ENCODE measurements around the gene ACACA.
A peak's percentile ranks its signal among the peaks of the same experiment; 100 is the strongest.

Gene ACACA

DNA sequence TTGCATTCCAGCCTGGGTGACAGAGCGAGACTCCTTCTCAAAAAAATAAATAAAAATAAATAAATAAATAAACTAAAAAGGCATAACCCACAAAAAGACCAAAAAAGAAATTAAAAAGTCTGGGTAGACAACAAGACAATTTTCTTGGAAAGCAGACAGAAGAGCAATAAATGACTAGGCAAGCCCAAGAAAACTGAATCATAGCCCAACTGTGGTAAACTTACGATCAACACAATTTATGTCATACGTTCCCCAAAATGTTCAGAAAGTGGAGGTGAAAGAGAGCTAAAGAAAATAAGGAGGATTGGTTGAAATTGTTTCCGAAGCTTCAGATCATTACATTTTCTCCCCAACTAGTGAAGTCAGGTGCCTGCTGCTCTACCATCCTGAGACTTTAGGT is 62.1 kb downstream of the ACACA start:
- DNase-seq (ENCODE audit: low spot score): peak; percentile 59

DNA sequence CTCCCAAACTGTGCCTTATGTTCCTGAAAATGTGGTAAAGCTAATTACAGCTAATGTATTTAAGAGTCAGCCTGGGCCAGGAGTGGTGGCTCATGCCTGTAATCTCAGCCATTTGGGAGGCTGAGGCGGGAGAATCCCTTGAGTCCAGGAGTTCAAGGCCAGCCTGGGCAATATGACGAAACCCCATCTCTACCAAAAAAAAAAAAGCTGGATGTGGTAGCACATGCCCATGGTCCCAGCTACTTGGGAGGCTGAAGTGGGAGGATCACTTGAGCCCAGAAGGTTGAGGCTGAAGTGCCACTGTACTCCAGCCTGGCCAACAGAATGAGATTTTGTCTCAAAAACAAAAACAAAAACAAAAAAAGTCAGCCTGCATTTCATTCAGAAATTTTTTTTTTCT is 64.0 kb downstream of the ACACA start:
- DNase-seq (ENCODE audit: low spot score): no peak

DNA sequence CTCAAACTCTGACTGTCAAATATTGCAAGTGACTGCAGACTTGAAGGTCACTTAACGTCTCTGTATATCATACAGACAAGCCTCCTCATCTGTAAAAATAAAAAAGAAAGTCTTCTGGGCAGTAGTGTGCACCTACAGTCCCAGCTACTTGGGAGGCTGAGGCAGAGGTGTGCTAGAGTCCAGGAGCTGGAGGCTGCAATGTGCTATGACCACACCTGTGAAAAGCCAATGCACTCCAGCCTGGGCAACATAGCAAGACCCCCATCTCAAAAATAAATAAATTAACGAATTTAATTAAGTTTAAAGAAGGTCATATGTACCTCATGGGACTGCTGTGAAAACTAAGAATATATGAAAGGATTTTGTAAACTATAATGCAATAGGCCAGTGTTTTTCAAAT is 65.8 kb downstream of the ACACA start:
- no peak for DNase-seq (ENCODE audit: low spot score)

DNA sequence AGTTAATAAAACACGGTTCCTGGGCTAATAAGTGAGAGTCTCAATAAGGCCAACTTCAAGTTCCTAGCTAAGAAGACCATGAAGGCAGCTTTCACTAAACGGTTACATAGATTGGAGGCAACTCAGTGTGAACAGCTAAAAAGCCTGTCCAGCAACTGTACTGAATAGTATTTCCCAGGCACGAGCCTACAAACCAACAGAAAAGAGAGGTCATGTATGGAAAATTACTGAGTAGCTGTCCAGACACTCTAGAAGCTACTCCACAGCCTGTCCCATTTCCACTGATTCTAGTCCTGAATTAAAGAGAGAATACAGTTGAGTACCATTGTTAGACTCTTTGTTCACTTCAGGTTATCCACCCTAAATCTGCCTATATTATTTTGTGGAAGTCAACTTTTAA is 67.3 kb downstream of the ACACA start:
- no peak for DNase-seq (ENCODE audit: low spot score)

DNA sequence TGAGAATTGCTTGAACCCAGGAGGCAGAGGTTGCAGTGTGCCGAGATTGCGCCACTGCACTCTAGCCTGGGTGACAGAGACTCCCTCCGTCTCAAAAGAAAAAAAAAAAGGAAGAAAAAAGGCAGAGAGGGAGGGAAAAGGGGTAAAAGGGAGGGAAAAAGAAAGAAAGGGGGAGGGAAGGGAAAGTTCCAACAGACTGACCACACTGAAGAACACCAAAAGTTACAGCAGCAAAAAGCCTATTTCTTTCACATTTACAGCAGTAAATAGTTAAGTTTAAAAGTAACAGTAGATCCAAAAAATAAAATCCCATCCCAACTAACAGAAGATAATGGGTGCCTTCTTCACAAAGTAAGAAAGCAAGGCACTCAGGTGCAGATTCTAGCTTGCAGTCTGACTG is 67.8 kb downstream of the ACACA start:
- DNase-seq (ENCODE audit: low spot score): no peak

DNA sequence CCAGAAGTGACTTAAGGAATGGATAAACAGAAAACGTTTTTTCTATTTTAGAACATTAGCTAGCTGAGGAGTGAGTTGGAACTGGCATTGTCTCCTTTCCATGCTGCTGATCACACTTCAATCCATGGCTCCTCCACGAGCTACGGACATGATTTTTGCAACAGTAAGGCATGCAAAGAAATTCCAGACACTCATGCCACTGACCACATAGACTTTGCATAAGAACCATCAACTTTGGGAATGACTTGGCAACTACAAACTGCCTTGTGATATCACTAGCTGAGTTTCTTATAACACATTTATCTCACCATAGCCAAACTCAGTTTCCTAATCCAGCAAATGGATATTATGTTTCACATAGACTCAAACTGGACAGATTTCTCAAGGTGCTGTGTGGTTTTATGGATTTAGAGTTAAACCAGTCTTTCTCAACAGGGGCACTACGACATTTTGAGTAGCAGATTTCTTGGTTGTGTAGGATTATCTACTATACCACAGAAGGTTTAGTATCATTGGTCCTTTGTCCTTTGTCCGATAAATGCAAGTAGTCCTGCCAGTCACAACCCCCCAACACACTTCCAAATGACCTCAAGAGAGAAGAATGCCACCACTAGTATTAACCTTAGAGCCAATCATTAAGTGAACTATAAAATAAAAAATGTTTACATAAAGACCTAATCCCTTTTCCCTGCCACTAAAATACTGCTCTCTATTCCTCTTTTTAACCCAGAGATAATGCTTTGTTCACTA is 79.1 kb downstream of the ACACA start:
- DNase-seq (ENCODE audit: low spot score): no peak

DNA sequence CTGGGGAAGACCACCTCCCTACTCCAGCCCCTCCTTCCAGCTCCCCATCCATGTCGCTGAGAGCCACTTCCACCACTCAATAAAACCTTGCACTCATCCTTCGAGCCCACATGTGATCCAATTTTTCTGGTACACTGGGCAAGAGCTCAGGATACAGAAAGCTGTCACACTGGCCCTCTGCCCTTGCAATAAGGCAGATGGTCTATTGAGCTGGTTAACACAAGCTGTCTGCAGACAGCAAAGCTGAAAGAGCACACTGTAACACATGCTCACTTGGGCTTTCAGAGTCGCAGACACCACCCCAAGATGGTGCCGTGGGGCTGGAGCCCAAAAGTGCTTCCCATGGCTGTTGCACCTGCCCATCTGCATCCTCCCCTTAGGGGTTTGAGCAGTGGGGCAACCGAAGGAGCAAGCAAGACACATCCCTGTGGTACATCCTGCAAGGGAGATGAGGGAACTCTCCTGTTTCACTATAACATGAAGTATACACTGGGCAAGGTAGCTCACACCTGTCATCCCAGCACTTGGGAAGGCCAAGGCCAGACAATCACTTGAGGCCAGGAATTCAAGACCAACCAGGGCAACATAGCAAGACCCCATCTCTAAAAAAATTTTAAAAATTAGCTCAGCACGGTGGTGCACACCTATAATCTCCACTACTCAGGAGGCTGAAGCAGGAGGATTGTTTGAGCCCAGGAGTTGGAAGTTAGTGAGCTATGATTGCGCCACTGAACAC is 83.6 kb downstream of the ACACA start:
- no peak for DNase-seq (ENCODE audit: low spot score)

DNA sequence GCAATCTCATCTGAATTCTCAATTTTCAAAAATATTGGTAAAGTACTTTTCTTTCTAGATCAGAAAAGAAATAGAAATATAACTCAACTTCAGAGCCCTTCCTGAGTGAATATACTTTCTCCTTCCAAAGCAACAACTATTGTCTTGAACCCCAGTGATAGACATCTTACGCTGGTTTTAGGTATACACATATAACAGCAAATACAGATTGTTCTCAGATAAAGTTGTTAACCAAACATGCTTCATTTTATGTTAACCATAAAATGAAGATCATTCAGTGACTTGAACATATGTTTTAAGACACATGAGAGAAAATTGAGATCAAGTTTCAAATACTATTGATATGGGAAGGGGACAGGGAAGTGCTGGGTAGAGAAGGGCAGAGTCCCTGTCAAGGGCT is 84.5 kb downstream of the ACACA start:
- no peak for DNase-seq (ENCODE audit: low spot score)

DNA sequence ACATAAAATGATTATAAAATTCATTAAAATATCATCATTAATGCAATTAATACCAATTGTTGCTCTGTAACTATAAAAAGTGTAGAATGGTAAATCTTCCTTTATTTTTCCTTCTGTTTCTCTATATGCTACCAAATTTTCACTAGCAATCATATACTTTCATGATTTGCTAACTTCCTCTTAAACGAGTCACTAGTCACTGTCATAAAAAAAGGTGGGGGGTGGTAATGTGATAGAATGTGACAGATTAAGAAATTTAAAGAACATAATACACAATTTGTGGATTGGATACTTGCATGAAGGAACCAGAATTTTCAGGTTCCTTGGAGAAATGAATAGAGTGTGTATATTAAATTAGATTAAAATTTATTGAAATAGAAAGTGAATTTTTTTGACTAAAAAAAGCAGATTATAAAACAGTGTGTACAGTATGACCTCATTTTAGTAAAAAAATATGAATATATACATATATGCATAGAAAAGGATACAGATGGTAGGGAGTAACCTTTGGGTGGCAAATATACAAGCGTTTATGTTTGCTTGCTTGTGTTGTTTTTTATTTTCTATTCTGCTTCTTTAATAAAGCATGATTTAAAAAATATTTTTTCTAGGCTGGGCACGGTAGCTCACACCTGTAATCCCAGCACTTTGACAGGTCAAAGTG is 87.6 kb downstream of the ACACA start:
- DNase-seq (ENCODE audit: low spot score): no peak

DNA sequence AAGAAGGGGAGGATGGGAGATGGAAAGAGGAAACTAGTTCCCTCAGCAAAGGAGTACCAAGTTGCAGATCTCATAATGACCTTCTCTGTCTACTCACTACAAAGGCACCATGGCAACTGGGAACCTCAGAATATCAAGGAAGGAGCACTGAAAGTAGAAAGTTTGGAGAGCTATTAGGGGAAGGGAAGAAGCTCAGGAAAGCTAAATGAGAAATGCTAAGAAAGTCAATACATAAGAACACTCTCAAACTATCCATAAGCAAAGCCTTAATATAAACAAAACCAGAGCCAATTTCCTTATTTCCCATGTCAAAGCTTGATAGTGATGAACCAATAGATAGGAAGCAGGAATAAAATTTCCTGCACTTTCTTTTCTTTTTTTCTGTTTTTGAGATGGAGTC is 88.8 kb downstream of the ACACA start:
- DNase-seq (ENCODE audit: low spot score): no peak

DNA sequence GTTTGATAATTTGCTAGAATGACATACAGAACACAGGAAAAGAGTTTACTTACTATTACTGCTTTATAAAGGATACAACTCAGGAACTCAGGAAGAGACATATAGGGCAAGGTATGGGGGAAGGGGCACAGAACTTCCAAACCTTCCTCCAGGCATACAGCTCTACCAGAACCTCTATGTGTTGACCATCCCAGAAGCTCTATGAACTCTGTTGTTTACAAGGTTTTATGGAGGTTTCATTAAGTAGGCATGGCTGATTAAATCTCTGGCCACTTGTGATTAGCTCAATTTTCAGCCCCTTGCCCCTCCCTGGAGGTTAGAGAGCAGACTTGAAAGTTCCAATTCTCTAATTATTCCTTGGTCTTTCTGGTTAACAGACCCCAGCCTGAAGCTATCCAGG is 91.0 kb downstream of the ACACA start:
- DNase-seq (ENCODE audit: low spot score): no peak

DNA sequence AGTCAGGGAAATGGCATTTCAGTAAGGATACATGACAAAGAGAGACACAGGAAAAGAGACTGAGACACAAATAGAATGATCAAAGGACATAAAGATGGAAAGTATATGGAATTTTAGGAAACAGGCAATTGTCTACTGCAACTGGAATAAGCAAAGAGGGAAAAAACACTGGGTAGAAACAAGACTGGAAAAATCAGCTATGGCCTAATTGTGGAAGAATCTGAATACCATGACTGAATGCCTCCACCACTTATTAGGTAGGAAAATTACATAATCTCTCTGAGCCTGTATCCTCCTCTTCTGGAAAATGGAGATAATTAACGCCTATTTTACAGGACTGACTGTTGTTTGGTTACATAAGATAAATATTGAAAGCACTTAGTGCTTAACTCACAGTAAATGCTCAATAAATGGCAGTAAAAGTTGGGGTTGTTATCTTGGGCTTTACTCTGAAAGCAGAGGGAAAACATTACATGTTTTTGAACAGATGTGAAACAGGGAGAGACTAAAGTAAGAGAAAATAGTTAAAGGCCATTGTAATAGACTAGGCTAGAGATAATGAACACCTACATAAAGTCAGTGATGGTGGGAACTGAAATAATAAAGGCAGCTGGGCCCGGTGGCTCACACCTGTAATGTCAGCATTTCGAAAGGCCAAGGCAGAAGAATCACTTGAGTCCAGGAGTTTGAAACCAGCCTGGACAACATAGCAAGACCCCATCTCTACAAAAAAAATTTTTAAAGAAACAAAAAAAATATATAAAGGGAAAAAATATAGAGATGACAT is 94.3 kb downstream of the ACACA start:
- no peak for DNase-seq (ENCODE audit: low spot score)

DNA sequence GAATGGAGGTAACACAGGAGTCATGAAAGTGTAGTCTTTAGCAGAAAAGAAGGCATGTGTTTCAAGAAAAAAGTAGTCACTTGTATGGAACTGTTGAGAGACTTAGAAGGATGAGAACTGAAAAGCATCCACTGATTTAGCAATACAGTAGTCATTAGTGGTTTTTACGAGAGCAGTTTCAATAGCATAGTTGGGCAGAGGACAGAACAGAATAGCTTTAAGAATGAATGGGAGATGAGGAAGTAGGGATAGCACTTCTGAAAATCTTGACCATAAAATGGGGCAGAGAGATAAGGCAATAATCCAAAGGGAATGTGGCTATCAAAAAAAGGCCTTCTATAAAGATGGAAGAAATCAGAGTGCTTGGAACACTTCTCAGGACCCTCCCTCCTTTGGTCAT is 95.7 kb downstream of the ACACA start:
- DNase-seq (ENCODE audit: low spot score): no peak

DNA sequence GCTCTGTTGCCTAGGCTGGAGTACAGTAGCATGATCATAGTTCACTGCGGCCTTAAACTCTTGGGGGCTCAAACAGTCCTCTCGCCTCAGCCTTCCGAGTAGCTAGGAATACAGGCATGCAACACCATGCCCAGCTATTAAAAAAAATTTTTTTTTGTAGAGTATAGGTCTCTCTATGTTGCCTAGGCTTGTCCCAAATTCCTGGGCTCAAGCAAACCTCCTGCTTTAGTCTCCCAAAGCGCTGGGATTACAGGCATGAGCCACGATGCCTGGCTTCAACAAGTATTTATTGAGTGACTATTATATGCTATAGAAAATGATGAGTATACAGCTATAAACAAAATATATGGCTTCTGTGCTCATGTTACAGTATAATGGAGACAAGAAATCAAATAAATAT is 97.6 kb downstream of the ACACA start:
- DNase-seq (ENCODE audit: low spot score): no peak

DNA sequence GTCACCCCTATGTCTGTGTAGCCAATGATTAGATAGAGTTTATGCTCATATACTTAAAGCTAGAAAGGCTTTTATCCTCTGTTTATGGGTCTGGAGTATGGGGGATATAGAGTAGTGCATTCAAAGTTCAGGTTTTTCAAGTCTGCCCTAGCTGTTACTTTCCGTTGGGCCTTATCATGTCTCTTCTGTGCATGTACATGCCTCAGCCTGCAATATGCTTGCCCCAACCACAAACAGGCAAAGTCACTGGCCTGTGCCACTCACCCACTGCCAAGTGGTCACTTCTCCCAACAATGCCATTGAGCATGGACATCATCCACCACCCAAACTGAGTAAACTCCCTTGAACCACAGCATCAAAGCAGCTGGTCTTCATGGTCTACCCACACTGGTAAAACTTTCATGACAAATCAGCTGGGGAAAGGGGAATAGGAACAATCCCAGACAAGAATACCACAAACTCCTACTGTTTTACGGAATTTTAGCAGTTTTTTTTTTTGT is 101.2 kb downstream of the ACACA start:
- no peak for DNase-seq (ENCODE audit: low spot score)

DNA sequence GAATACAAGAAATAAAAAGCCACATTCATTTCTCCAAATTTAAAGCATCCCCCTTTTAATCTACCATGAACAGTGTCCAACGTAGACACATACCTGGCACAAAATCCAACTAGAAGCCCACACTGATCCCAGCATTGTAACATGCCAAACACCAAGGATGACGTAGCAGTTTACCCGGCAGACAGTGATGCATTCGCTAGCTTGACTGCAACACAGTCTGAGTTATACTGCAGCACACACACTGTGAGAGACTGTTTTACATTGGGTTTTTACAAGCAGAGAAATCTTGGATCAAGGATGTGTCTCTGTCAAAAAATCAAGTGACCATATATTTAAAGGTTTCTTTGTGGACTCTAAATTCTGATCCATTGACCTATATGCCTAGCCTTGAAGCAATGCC is 105.3 kb downstream of the ACACA start:
- DNase-seq (ENCODE audit: low spot score): no peak

DNA sequence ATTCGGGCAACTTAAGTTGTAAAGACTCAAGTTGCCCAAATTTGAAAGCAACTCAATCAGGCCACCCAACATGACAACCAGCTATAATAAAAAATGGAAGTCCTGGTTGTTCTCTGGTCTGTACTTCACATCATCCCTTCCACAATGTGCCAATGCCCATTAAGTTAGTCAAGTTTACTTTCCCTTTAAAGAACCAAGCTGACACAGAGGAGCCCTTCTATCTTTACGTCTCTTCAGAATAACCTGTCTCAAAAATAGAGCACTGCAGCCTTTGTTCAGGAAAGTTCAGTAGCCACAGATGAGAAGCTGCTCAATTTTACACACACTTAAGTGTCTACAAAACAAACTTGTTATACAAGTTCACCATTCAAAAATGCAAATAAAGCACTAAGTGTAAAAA is 106.0 kb downstream of the ACACA start:
- no peak for DNase-seq (ENCODE audit: low spot score)

DNA sequence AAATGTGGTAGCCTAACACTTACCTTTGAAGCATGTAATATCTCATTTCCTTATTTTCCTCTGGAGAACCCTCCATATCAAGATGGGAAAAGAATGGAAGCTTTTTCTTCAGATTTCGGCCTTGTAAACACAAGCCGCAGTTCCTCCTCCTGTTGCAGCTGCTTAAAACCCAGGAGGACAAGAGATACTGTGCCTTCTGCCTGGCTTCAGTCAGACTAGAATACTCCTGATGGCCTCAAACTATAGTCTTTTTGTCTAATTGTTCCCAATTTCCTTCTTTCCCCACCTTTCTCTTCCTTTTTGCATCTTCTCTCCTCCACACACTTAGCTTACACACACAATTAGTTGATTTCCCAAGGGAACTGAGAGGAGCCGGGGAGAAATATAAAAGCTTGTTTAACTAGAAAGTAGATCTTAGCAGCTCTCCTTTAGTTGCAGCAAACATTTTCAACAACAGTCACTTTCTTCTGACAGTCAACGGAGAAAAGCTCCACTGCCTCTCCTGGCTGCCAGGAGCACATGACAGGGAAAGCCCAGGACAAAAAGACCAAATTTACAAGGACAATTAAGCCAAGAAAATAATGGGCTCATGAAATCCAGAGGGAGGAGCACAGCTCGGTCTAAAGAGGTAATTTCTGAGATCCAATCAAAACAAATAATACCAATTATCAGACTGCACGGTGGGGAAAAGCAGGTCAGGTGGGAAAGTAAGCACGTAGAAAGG is 107.2 kb downstream of the ACACA start:
- no peak for DNase-seq (ENCODE audit: low spot score)

DNA sequence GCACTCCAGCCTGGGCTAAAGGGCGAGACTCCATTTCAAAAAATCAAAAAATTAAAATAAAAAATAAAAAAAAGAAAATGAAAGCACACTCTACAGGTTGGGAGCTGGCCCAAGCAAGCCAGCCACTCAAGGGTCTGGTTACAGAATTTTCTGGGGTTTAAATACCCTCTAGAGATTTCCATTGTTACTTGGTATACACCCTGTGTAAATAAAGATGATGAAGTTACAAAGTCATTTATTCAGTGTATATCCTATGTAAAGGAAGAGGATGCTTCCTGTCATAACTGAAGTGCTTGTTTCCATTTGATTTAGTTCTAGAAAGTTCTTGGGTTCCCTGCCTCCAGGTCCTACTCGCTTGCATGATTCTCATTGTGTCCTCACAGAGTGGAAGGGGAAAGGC is 110.7 kb downstream of the ACACA start:
- no peak for DNase-seq (ENCODE audit: low spot score)

DNA sequence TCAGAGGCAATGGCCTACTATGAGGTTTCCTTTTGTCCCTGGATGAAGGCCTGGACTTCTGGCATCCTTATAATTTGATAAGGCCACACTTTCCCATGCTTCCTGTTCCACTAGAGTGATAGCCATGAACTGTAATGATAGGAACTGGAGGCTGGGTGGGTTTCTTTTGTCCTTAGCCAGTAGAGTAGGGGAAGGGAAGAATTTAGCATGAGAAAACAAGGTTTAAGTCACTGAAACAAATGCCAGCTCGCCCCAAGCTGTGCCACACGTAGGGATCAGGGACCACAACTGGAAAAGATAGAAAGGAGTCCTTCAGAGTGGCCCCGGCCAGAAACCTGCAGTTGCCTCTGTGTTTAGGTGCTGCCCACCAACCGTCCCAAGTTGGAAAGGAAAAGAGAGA is 111.7 kb downstream of the ACACA start:
- no peak for DNase-seq (ENCODE audit: low spot score)

DNA sequence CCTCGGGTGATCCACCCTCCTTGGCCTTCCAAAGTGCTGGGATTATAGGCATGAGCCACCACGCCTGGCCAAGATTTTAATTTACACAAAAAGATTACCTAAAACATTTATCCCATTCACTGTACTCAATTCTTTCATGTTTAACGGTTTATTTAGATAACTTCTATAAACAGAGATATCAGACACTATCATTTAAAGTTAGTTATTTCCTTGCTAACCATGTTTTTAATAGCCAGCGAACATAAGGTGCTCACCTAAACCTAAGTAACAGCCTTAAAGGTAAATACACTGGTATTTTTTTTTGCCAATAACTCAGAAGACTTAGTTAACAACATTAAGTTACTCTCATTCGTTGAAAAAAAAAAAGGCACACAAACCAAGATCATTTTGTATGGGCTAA is 112.9 kb downstream of the ACACA start:
- DNase-seq (ENCODE audit: low spot score): no peak

Data from activated CD4-positive, alpha-beta T cell treated with anti-CD3 and anti-CD28 coated beads, Interleukin-2, Interleukin-4, amounts not matched to agents 100 ng/mL and 50 ng/mL, durations not matched to agents 16 hours and 8 hours (primary cell).